Esophagus (tissue), 2 donors: ENCODE measurements around the gene RAB14. TPM values are rescaled to one million over a fixed set of nuclear protein-coding genes. Genes with fewer than 3 reads are reported as not detected.

ENCODE experiments used
- H3K27ac ChIP-seq, 2 donors: one replicate each; pipeline ENCODE4 v1.5.1; 2013; ENCODE audit warnings: low read depth in 2 of 2, mild to moderate bottlenecking in 2 of 2, inconsistent platforms in 1 of 2, low read length in 1 of 2, moderate library complexity in 1 of 2
- H3K27me3 ChIP-seq, 2 donors: one replicate each; pipeline ENCODE4 v1.6.1; 2013; ENCODE audit warnings: low read length in 2 of 2, control low read depth in 1 of 2, mild to moderate bottlenecking in 1 of 2; ENCODE audit not compliant: insufficient read depth in 2 of 2, control insufficient read depth in 1 of 2
- H3K36me3 ChIP-seq, 2 donors: one replicate each; pipeline ENCODE4 v1.6.1; 2013; ENCODE audit warnings: low read length in 1 of 2; ENCODE audit not compliant: control insufficient read depth in 2 of 2, insufficient read depth in 2 of 2
- H3K4me1 ChIP-seq, 2 donors: one replicate each; pipeline ENCODE4 v1.6.1; 2013; ENCODE audit warnings: low read length in 1 of 2; ENCODE audit not compliant: control insufficient read depth in 2 of 2, insufficient read depth in 2 of 2
- H3K4me3 ChIP-seq, 2 donors: one replicate each; pipeline ENCODE4 v1.5.1; 2013; ENCODE audit warnings: low read length in 2 of 2, mild to moderate bottlenecking in 2 of 2, low read depth in 1 of 2, moderate library complexity in 1 of 2
- H3K9me3 ChIP-seq, 2 donors: one replicate each; pipeline ENCODE4 v1.6.1; 2013; ENCODE audit warnings: mild to moderate bottlenecking in 2 of 2, low read depth in 1 of 2, low read length in 1 of 2, moderate library complexity in 1 of 2; ENCODE audit not compliant: control insufficient read depth in 2 of 2, insufficient read depth in 1 of 2
- WGBS, 2 donors: extraction: QIAGEN DNeasy Blood & Tissue Kit; methylation state at CpG; one replicate each; pipeline ENCODE4 v1.1.7; 2013; 5-methylcytosine and 5-hydroxymethylcytosine counted together
- polyA plus RNA-seq, 2 donors: library from polyadenylated mRNA; stranded (reverse); fragments of 200-250 nt; gene quantifications; one replicate each; pipeline ENCODE4 v1.2.3, GENCODE V29; 2013
- donor health status: healthy with polysubstance abuse.
- donor health status: Bipolar disorder and iron deficiency.

RAB14 gene
- polyA plus RNA-seq, 2 donors: 20.1 to 33.4 TPM

- Histone ChIP-seq H3K4me3 (no peak overlapping the region), H3K27ac (no peak overlapping the region), H3K27me3 (no peaks in the 10 kb centered on the region), H3K36me3 (peaks cover 0 to 3% of the 10 kb centered on the region in 2 donors), H3K4me1 (no peaks in the 10 kb centered on the region), H3K9me3 (no peaks in the 10 kb centered on the region)
- 84 to 95% methylated on average over 5 of the region's 5 CpGs for WGBS, 2 donors
Measured at GRCh38 chr9:121235512-121235911, 33.8 kb upstream of the RAB14 start.

- H3K27ac ChIP-seq: no peak overlapping the region
- 87 to 90% methylated on average over 6 of the region's 6 CpGs for WGBS, 2 donors
- no peaks in the 10 kb centered on the region for H3K4me1 ChIP-seq
- H3K9me3 ChIP-seq: no peaks in the 10 kb centered on the region
- no peaks in the 10 kb centered on the region for H3K27me3 ChIP-seq
- no peak overlapping the region for H3K4me3 ChIP-seq
- H3K36me3 ChIP-seq: peaks cover 0 to 3% of the 10 kb centered on the region in 2 donors
Measured at GRCh38 chr9:121234832-121235161, 33.1 kb upstream of the RAB14 start.

- Histone ChIP-seq H3K36me3 (peaks cover 0 to 3% of the 10 kb centered on the region in 2 donors), H3K9me3 (no peaks in the 10 kb centered on the region), H3K27ac (no peak overlapping the region), H3K4me3 (no peak overlapping the region), H3K4me1 (no peaks in the 10 kb centered on the region), H3K27me3 (no peaks in the 10 kb centered on the region)
- 80 to 85% methylated on average over 11 of the region's 11 CpGs for WGBS, 2 donors
Measured at GRCh38 chr9:121233906-121234831, 32.5 kb upstream of the RAB14 start.

- no peak overlapping the region for H3K4me3 ChIP-seq
- WGBS, 2 donors: 92 to 95% methylated on average over 4 of the region's 4 CpGs
- H3K4me1 ChIP-seq: no peaks in the 10 kb centered on the region
- no peaks in the 10 kb centered on the region for H3K9me3 ChIP-seq
- no peaks in the 10 kb centered on the region for H3K27me3 ChIP-seq
- peaks cover 0 to 3% of the 10 kb centered on the region in 2 donors for H3K36me3 ChIP-seq
- no peak overlapping the region for H3K27ac ChIP-seq
Measured at GRCh38 chr9:121232251-121232650, 30.6 kb upstream of the RAB14 start.

- H3K4me1 ChIP-seq: no peaks in the 10 kb centered on the region
- no peaks in the 10 kb centered on the region for H3K27me3 ChIP-seq
- no peak overlapping the region for H3K4me3 ChIP-seq
- no peaks in the 10 kb centered on the region for H3K9me3 ChIP-seq
- no peak overlapping the region for H3K27ac ChIP-seq
- 72 to 84% methylated on average over 5 of the region's 5 CpGs for WGBS, 2 donors
- peaks cover 0 to 3% of the 10 kb centered on the region in 2 donors for H3K36me3 ChIP-seq
Measured at GRCh38 chr9:121230256-121230655, 28.6 kb upstream of the RAB14 start.

- WGBS, 2 donors: 70 to 84% methylated on average over 4 of the region's 4 CpGs
- H3K4me1 ChIP-seq: no peaks in the 10 kb centered on the region
- no peak overlapping the region for H3K4me3 ChIP-seq
- no peaks in the 10 kb centered on the region for H3K36me3 ChIP-seq
- no peaks in the 10 kb centered on the region for H3K9me3 ChIP-seq
- no peak overlapping the region for H3K27ac ChIP-seq
- H3K27me3 ChIP-seq: no peaks in the 10 kb centered on the region
Measured at GRCh38 chr9:121227862-121228261, 26.2 kb upstream of the RAB14 start.

GRCh38 chr9:121226175-121226574 lies 24.5 kb upstream of the RAB14 start:
- H3K27ac ChIP-seq: no peak overlapping the region
- H3K9me3 ChIP-seq: no peaks in the 10 kb centered on the region
- 84 to 85% methylated on average over 2 of the region's 2 CpGs for WGBS, 2 donors
- no peaks in the 10 kb centered on the region for H3K27me3 ChIP-seq
- H3K4me3 ChIP-seq: no peak overlapping the region
- no peaks in the 10 kb centered on the region for H3K4me1 ChIP-seq
- no peaks in the 10 kb centered on the region for H3K36me3 ChIP-seq

GRCh38 chr9:121225240-121225639 lies 23.6 kb upstream of the RAB14 start:
- Histone ChIP-seq H3K4me3 (no peak overlapping the region), H3K36me3 (no peaks in the 10 kb centered on the region), H3K4me1 (no peaks in the 10 kb centered on the region), H3K27ac (no peak overlapping the region), H3K9me3 (no peaks in the 10 kb centered on the region), H3K27me3 (no peaks in the 10 kb centered on the region)
- WGBS, 2 donors: 40 to 44% methylated on average over 5 of the region's 5 CpGs

- Histone ChIP-seq H3K9me3 (no peaks in the 10 kb centered on the region), H3K4me1 (no peaks in the 10 kb centered on the region), H3K27me3 (no peaks in the 10 kb centered on the region), H3K36me3 (no peaks in the 10 kb centered on the region), H3K27ac (no peak overlapping the region), H3K4me3 (no peak overlapping the region)
- WGBS, 2 donors: 65% methylated on average over 12 of the region's 12 CpGs
Measured at GRCh38 chr9:121222524-121223171, 21.0 kb upstream of the RAB14 start.
